Karpas-422 (cell line): ENCODE data around the gene ADD2. TPM values are rescaled to one million over a fixed set of nuclear protein-coding genes. Genes with fewer than 3 reads are reported as not detected.

Experiments
- DNase-seq: peaks from one replicate; pipeline ENCODE4 v3.0.0-alpha.2; 2015
- H2AFZ ChIP-seq: fragments of 200-600 bp; sonication (generic); 2 replicates; pipeline ENCODE4 v1.6.1; 2014; ENCODE audit warnings: antibody characterized with exemption, low read length, mixed read lengths
- H3K27ac ChIP-seq: fragments of 200-600 bp; sonication (generic); 2 replicates; pipeline ENCODE4 v1.5.1; 2014; ENCODE audit warnings: mild to moderate bottlenecking, low read length, moderate library complexity
- H3K27me3 ChIP-seq: fragments of 200-600 bp; sonication (generic); 2 replicates; pipeline ENCODE4 v1.6.1; 2014; ENCODE audit warnings: low read length, mixed read lengths
- H3K36me3 ChIP-seq: fragments of 200-600 bp; sonication (generic); 2 replicates; pipeline ENCODE4 v1.6.1; 2014; ENCODE audit warnings: low read length, mixed read lengths; ENCODE audit not compliant: insufficient read depth
- H3K4me1 ChIP-seq: fragments of 200-600 bp; sonication (generic); 2 replicates; pipeline ENCODE4 v1.6.1; 2014; ENCODE audit warnings: mild to moderate bottlenecking, low read length, mixed read lengths
- H3K4me2 ChIP-seq: fragments of 200-600 bp; sonication (generic); 2 replicates; pipeline ENCODE4 v1.6.1; 2014; ENCODE audit warnings: low read length, low read depth, mild to moderate bottlenecking; ENCODE audit not compliant: poor library complexity, severe bottlenecking
- H3K4me3 ChIP-seq: fragments of 200-600 bp; sonication (generic); 2 replicates; pipeline ENCODE4 v1.5.1; 2014; ENCODE audit warnings: mild to moderate bottlenecking, antibody characterized with exemption, low read length, mixed read lengths
- H3K79me2 ChIP-seq: fragments of 200-600 bp; sonication (generic); 2 replicates; pipeline ENCODE4 v1.6.1; 2014; ENCODE audit warnings: mild to moderate bottlenecking, low read length, mixed read lengths
- H3K9ac ChIP-seq: fragments of 200-600 bp; sonication (generic); 2 replicates; pipeline ENCODE4 v1.6.0; 2014; ENCODE audit warnings: low read length
- H3K9me2 ChIP-seq: fragments of 200-600 bp; sonication (generic), shearing (Covaris generic); replicated peaks from 2 replicates; pipeline ENCODE4 v1.6.0; 2014; ENCODE audit warnings: mild to moderate bottlenecking, low read length, moderate library complexity; ENCODE audit not compliant: insufficient read depth
- H3K9me3 ChIP-seq: fragments of 300-700, 200-600 bp; sonication (generic); 2 replicates; pipeline ENCODE4 v1.6.1; 2014; ENCODE audit warnings: low read length, mixed read lengths
- H4K20me1 ChIP-seq: fragments of 200-600 bp; sonication (generic); 2 replicates; pipeline ENCODE4 v1.6.1; 2014; ENCODE audit warnings: mild to moderate bottlenecking, antibody characterized with exemption, low read length, low read depth; ENCODE audit not compliant: insufficient read depth
- small RNA-seq: library from RNA; depleted of rRNA; stranded (forward); fragments of <200 nt; gene quantifications from one replicate; pipeline ENCODE3, GENCODE V24; 2014
- total RNA-seq: library from RNA; depleted of rRNA; stranded (reverse); fragments of >200 nt; shearing (Covaris generic); gene quantifications from 2 replicates; pipeline ENCODE4 v1.2.3, GENCODE V29; 2014; ENCODE audit warnings: low replicate concordance; rRNA removed

Gene ADD2
- total RNA-seq, 1 experiment from 2014 or later, result not detected

DNA sequence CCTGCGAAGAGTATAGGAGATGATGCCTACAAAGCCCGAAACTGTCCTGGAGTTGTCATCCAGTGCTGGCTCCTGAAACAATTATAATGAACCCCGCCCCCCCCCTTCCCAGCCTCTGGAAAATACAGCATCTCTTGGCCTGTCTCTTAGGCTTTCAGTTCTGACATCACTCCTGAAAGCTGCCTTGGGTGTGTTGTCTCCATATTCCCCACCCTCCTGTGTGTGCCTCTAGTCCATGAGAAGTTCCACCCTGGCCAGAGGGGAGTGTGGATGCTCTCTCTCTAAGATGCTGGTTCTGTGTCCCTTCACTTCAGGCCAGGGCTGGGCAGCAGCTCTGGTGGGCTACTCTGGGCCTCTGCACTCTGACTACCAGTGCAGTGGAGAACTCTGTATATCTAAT lies 155.4 kb downstream of the ADD2 start:
- no peak overlapping the region for H3K27ac ChIP-seq

DNA sequence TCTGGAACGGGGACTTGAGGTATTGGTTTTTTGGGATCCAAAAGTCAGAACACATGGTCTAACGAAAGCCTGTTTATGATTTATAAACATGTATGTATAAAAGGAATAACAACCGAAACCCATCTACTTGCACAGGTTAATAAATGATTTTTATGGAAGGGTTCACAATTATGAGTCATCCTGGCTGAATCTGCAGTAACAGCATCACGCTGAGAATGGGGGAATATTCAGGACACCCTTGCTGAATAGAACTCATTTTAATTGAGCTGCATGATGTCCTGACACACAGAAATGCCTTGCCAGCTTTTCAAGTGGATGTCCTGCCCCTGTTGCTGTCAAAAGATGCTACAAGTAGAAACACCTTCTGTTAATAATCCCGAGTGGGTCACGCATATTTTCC lies 159.6 kb downstream of the ADD2 start:
- no peak for DNase-seq
- no peak overlapping the region for H3K27ac ChIP-seq
- no peaks in the 10 kb centered on the region; the same call in 1 of the 2 replicates for H3K27me3 ChIP-seq
- no peaks in the 10 kb centered on the region for H4K20me1 ChIP-seq
- no peaks in the 10 kb centered on the region for H3K9me2 ChIP-seq
- H3K4me3 ChIP-seq, result no peak overlapping the region
- no peaks in the 10 kb centered on the region for H3K79me2 ChIP-seq
- H3K36me3 ChIP-seq, result no peaks in the 10 kb centered on the region
- no peak overlapping the region for H3K9ac ChIP-seq
- no peak overlapping the region for H3K4me2 ChIP-seq
- no peak overlapping the region for H2AFZ ChIP-seq
- H3K9me3 ChIP-seq, result no peaks in the 10 kb centered on the region
- no peaks in the 10 kb centered on the region for H3K4me1 ChIP-seq

More for the DNA sequence above, 155.4 kb downstream of the ADD2 start:
- Histone ChIP-seq H3K9me3 (no peaks in the 10 kb centered on the region), H3K27me3 (no peaks in the 10 kb centered on the region; the same call in 1 of the 2 replicates), H3K4me3 (no peak overlapping the region), H3K36me3 (no peaks in the 10 kb centered on the region), H4K20me1 (no peaks in the 10 kb centered on the region), H3K4me1 (no peaks in the 10 kb centered on the region), H2AFZ (no peak overlapping the region), H3K4me2 (no peak overlapping the region), H3K9me2 (no peaks in the 10 kb centered on the region), H3K79me2 (no peaks in the 10 kb centered on the region), H3K9ac (no peak overlapping the region)
- DNase-seq, result no peak

DNA sequence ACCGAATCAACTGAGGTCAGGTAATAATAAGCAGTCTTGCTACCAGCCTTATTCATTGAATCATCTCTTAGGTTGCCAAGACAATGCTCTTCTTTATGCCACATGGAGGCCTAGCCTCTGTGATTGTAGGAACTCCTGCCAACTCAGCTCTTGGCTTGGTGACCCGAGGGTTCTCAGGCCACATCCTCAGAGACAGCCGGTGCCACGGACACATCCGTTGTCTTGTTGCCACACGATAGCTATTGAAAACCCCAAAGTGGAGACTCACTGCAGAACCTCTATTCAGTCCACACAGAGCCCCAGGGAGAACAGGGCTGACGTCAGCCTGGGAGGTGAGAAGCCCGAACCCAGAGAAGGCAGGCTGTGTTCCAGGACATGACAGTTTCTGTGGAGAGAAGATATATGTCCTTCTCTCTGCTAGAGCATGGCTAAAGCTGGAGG lies 160.9 kb downstream of the ADD2 start:
- no peaks in the 10 kb centered on the region for H3K4me1 ChIP-seq
- no peaks in the 10 kb centered on the region for H3K36me3 ChIP-seq
- no peak for DNase-seq
- H3K79me2 ChIP-seq, result no peaks in the 10 kb centered on the region
- no peaks in the 10 kb centered on the region for H4K20me1 ChIP-seq
- H3K9me3 ChIP-seq, result no peaks in the 10 kb centered on the region
- no peak overlapping the region for H3K4me2 ChIP-seq
- H3K27me3 ChIP-seq, result no peaks in the 10 kb centered on the region; the same call in 1 of the 2 replicates
- no peak overlapping the region for H3K9ac ChIP-seq
- no peak overlapping the region for H2AFZ ChIP-seq
- no peaks in the 10 kb centered on the region for H3K9me2 ChIP-seq
- no peak overlapping the region for H3K27ac ChIP-seq
- no peak overlapping the region for H3K4me3 ChIP-seq

Small RNAs within 50 kb of the gene (small RNA-seq; reads per million reads assigned to genes)
- gene HMGN2P21, result not detected

Other genes starting within 250 kb of the ADD2 start
- gene TGFA, start 214.4 kb downstream of the ADD2 start, total RNA-seq, result not detected in 2 replicates
- not detected in 2 replicates for gene FIGLA, start 22.4 kb upstream of the ADD2 start, total RNA-seq
- not detected in 2 replicates for gene CLEC4F, start 52.4 kb upstream of the ADD2 start, total RNA-seq
- gene CD207, start 67.6 kb upstream of the ADD2 start, total RNA-seq, result not detected in 2 replicates
- not detected in 2 replicates for gene VAX2, start 132.4 kb upstream of the ADD2 start, total RNA-seq
- not detected in 2 replicates for gene ATP6V1B1, start 167.7 kb upstream of the ADD2 start, total RNA-seq
- gene ANKRD53, start 210.4 kb upstream of the ADD2 start, total RNA-seq, result 0.14 TPM in 1 of 2 replicates, not detected in the other
- 62.8 and 69.2 TPM in 2 replicates for gene TEX261, start 226.7 kb upstream of the ADD2 start, total RNA-seq